Germinal center (tissue), 1 donor: ENCODE results near the gene FAM25G.
"Not testable (repeated sequence)": the region's sequence is repeated elsewhere in the genome, so short reads cannot be mapped to it uniquely, and the experiment has no call there.

Experiments used
- DNase-seq: peaks from one replicate; pipeline ENCODE4 v3.0.0; 2012; ENCODE audit warnings: mixed read lengths, low spot score

The FAM25G gene

DNA sequence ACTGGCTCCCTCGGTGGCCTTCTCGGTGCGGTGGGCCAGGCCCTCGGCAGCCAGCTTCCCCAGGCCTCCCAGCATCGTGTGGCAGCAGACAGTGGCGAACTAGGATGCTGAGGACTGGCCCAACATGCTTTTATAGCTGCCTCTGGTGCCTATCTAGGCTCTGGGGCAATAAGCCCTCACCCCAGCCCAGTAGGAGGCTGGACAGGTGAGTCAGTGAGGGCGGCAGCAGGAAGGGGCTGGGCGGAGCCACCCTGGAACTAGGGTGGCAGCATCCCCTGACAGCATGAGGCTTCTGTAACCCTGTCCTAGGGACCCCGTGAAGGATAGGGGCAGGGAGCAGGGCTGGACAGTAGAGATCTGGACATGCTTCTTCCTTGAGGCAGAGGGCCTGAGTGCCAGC is at the start of gene FAM25G:
Gene FAM25G (minus strand): TSS at position 101 of the 400 bp plus-strand sequence. CDS start 26 bp downstream, at position 75.
- not testable (repeated sequence) for DNase-seq

GRCh38 chr10:47536430-47536829 is 44.9 kb upstream of the FAM25G start:
- not testable (repeated sequence) for DNase-seq

DNA sequence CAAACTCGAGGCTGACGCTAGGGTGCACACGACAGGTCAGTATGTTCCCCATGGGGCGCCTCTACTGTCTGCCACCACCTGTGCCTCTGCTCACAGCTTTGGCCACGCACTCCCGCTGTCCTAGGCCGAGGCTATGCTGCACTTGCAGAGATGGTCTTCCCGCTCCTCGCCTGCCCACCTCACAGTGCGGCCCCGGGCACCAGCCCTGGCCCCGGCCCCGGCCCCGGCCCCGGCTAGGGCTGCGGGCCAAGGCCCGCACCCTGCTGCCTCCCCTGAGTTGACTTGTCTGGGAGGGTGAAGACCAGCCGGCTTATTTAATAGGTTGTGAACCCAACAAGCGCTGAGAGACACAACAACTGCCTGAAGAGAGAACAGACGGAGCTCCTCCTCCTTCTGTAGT is 32.0 kb upstream of the FAM25G start, which contains the start of gene AGAP9:
Gene AGAP9 (minus strand): TSS at position 164 of the 400 bp plus-strand sequence. CDS start 112 bp downstream, at position 52.
- DNase-seq = not testable (repeated sequence)

DNA sequence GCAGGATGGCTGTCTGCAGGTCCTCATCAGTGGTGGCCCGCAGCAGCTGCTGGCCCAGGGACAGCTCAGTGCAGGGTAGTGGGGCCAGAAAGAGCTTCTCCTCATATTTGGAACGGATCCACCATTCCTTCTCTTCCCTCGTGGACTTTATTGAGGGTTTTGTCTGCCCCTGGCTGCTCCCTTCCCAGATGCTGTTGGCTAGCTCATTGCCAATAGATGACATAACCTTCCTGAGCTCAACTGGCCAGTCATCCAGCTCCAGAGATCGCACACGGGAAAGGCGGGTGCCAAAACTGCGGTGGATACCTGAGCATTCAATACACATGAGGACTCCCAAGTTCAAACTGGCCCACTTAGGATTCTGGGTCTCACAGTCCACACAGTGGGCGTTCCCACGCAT is 10.8 kb upstream of the FAM25G start:
- DNase-seq = not testable (repeated sequence)

- not testable (repeated sequence) for DNase-seq
Measured at GRCh38 chr10:47494226-47494625, 2.7 kb upstream of the FAM25G start.

DNA sequence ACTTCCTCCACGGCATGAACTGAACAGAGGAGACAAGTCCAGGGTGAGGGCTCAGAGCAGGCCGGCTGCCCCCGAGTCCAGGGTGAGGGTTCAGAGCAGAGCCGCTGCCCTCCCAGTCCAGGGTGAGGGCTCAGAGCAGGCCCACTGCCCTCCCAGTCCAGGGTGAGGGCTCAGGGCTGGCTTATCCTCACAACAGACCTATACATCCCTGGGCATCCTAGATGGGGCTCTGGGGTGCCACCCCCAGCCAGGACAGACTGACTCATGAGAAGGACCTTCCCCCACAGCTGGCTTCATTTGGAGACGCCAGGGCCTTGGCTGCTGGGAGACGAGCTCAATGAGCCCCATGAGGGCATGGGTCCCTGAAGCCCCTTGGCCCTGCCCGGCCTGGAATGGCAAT is 1.9 kb downstream of the FAM25G start:
- not testable (repeated sequence) for DNase-seq

DNA sequence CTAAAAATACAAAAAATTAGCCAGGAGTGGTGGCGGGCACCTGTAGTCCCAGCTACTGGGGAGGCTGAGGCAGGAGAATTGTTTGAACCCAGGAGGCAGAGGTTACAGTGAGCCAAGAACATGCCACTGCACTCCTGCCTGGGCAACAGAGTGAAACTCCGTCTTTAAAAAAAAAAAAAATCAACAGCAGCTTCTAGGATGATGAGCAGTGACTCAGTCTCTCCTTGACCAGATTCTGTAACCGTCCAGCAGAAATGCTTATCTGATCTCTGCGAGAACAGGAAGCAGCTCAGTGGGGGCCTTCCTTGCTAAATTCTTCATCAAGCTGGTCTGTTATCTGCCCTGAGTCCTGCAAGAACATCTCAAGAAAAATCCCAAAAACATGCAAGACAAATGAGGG is 5.6 kb downstream of the FAM25G start:
- not testable (repeated sequence) for DNase-seq

DNA sequence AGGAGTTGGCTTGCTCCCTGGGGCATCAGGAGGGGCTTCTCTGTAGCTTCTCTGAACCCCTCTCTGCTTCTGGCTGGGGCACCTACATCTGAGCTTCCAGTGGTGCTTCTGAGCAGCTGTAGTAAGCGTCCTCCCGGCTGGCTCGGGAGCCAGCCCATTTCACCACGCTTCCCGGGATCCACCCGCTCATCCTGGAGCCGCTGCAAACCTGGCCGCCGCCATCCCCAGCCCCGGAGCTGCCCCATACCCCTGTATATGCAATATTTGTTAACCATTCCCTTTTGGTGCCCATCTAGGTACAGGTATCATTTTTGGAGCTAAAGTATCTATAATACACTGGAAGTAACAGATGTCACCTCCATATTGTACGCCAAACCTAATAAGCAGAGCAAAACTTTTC is 6.7 kb downstream of the FAM25G start:
- not testable (repeated sequence) for DNase-seq

DNA sequence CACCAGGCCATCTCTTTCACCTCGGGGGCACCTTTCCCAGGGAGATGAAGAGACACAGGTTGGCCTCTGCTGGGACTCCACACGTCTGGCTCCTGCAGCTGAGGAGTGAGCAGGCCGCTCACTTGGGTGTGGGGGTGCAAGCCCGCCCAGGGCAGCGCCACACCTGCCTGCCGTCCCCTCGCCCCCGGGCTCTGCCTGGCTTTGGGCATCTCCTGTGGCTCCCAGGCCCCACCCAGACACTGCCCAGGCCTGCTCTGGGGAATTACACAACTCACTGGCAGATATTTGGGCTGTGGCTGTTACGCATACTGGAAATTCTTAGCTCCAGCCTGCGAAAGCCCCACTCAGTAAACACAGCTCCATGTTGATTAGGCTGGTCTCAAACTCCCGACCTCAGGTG is 7.6 kb downstream of the FAM25G start, which contains the start of gene ANXA8:
Gene ANXA8 (minus strand): TSS at position 193 of the 400 bp plus-strand sequence. CDS start 182 bp downstream, at position 11.
- DNase-seq = not testable (repeated sequence)

- DNase-seq = not testable (repeated sequence)
Measured at GRCh38 chr10:47482367-47482766, 9.1 kb downstream of the FAM25G start.

- not testable (repeated sequence) for DNase-seq
Measured at GRCh38 chr10:47481768-47482181, 9.7 kb downstream of the FAM25G start.

DNA sequence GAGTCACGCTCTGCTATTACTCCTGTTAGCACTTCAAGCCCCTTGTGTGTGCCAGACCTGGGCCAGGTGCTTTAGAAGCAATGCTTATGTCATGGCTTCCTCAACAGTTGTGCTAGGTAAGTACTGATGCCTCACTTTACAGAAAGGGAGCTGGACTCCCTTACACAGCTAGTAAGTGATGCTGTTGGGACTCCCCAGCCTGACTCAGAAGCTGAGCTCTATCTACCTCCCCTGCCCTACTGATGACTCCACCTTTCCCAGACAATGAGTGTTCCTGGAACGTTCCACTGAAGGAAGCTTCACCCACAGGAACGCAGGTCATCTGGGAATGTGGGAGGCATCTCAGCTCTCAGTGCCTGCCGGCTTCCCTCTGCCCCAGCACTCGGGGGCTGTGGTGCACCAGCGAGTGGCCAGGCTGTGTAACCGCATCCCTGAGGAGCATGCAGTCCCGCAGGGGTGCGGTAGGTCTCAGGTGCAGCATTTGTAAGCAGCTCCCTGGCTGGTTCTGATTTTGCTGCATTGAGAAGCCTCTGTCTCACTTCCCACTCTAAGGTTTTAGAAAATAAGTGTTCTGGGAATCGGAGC is 10.2 kb downstream of the FAM25G start:
- DNase-seq = not testable (repeated sequence)

DNA sequence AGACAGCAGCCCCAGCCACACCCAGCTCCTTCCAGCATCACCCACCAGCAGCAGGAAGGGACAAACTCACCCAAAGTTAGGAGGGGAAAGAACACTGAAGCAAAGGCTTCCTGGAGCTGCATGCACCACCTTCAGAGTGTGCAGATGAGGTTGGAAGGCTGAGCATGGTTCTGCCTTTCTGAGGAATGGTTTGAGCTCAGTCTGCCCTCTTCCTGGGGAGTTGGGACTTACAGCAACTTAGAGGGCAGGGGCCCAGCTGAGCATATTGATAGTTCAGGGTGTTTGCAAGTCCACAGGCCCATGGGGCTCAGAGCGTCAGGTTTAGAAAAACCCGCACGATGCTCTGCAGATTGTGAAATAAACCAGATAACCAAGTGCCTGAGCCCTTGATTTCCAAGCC is 11.4 kb downstream of the FAM25G start:
- DNase-seq = not testable (repeated sequence)

- DNase-seq = not testable (repeated sequence)
Measured at GRCh38 chr10:47478114-47478513, 13.4 kb downstream of the FAM25G start.

- DNase-seq = not testable (repeated sequence)
Measured at GRCh38 chr10:47477078-47477477, 14.4 kb downstream of the FAM25G start.

- DNase-seq = not testable (repeated sequence)
Measured at GRCh38 chr10:47475101-47475500, 16.4 kb downstream of the FAM25G start.

- DNase-seq = not testable (repeated sequence)
Measured at GRCh38 chr10:47473516-47473915, 18.0 kb downstream of the FAM25G start.

DNA sequence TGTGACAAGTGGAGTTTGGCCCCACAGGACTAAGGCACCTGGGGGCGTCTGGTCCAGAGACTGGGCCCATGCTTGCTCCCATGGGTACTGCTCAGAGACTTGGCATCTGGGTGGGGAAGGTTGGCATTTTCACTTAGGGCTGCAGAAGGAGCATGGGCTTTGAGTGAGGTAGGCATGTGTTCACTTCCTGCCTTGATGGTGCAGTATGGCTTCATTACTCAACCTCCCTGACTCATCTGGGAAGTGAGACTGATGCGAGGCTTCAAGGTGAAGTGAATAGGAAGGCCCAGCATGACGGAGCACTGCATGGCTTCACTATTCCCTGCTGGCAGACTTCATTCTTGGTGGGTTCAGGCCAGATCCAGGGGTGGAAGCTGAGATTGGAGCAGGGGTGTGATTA is 18.9 kb downstream of the FAM25G start:
- DNase-seq = not testable (repeated sequence)

- not testable (repeated sequence) for DNase-seq
Measured at GRCh38 chr10:47472072-47472471, 19.4 kb downstream of the FAM25G start.

- not testable (repeated sequence) for DNase-seq
Measured at GRCh38 chr10:47468731-47469528, 22.6 kb downstream of the FAM25G start.

GRCh38 chr10:47467957-47468356 is 23.5 kb downstream of the FAM25G start:
- not testable (repeated sequence) for DNase-seq

- DNase-seq = not testable (repeated sequence)
Measured at GRCh38 chr10:47467458-47467857, 24.0 kb downstream of the FAM25G start.
